Lower lobe of right lung (tissue), 2 donors: ENCODE data around the gene H2BK1. TPM values are rescaled to one million over a fixed set of nuclear protein-coding genes. Genes with fewer than 3 reads are reported as not detected.

Experiments used
- ATAC-seq, 2 donors: fragments of 200-7000 bp; cut with Tn5 transposase; one replicate each; pipeline ENCODE4 v1.9.1; 2020 to 2022; ENCODE audit warnings: mild to moderate bottlenecking in 2 of 2, moderate library complexity in 2 of 2
- DNase-seq: peaks from one replicate; pipeline ENCODE4 v3.0.0-alpha.2; 2020
- H3K27ac ChIP-seq: fragments of 200-600 bp; one replicate; pipeline ENCODE4 v1.8.0; 2022
- H3K27me3 ChIP-seq: fragments of 200-600 bp; one replicate; pipeline ENCODE4 v1.8.0; 2022; ENCODE audit warnings: low read depth
- H3K36me3 ChIP-seq: fragments of 200-600 bp; one replicate; pipeline ENCODE4 v1.8.0; 2022; ENCODE audit warnings: mild to moderate bottlenecking
- H3K4me1 ChIP-seq: fragments of 200-600 bp; one replicate; pipeline ENCODE4 v1.8.0; 2022
- H3K4me3 ChIP-seq: fragments of 200-600 bp; one replicate; pipeline ENCODE4 v1.8.0; 2022; ENCODE audit warnings: mild to moderate bottlenecking
- H3K9me3 ChIP-seq: fragments of 200-600 bp; one replicate; pipeline ENCODE4 v1.8.0; 2022
- CTCF ChIP-seq: fragments of 200-600 bp; IDR thresholded peaks from one replicate; pipeline ENCODE4 v1.8.0; 2022; ENCODE audit warnings: antibody characterized with exemption, mild to moderate bottlenecking
- intact Hi-C: fragments of 100-400 bp; cut with DNase I; formaldehyde crosslinking; loops from one replicate; pipeline ENCODE4 v1.11.0; 2022
- total RNA-seq: library from RNA; stranded (reverse); fragmentation: NEBNext Ultra II Directional; extraction: Animal tissue kit (Norgen Biotek cat#: 25700); gene quantifications from one replicate; pipeline ENCODE4 v1.2.1, GENCODE V29; 2021
- donor health status: DM: no; HTN: yes; CAD: no; lungs with severe emphysema.

Gene H2BK1
- total RNA-seq, 1 donor from 2014 or later = not detected

- peaks cover 50% of the 10 kb centered on the region for H3K36me3 ChIP-seq
Measured at GRCh38 chr7:151241755-151242096, 31.4 kb upstream of the H2BK1 start.

GRCh38 chr7:151240942-151241754 lies 30.9 kb upstream of the H2BK1 start:
- Histone ChIP-seq H3K4me1 (peaks cover 32% of the 10 kb centered on the region), H3K27ac (no peak overlapping the region), H3K36me3 (peaks cover 56% of the 10 kb centered on the region), H3K9me3 (no peaks in the 10 kb centered on the region), H3K4me3 (no peak overlapping the region), H3K27me3 (peaks cover 13% of the 10 kb centered on the region)
- intact Hi-C loops = loop anchor here (5.0 kb wide), 1 partner anchor 61 kb away; no protein-coding TSS in a partner anchor
- no peak for DNase-seq
- no peak for ATAC-seq
- no peak for TF ChIP-seq CTCF

More at GRCh38 chr7:151241755-151242096, 31.4 kb upstream of the H2BK1 start:
- no peaks in the 10 kb centered on the region for H3K9me3 ChIP-seq
- peaks cover 13% of the 10 kb centered on the region for H3K27me3 ChIP-seq
- no peak overlapping the region for H3K27ac ChIP-seq
- H3K4me3 ChIP-seq = no peak overlapping the region
- ATAC-seq (no peak), DNase-seq (no peak)
- intact Hi-C loops = loop anchor here (5.0 kb wide), 1 partner anchor 61 kb away; no protein-coding TSS in a partner anchor
- TF ChIP-seq CTCF = no peak
- peaks cover 36% of the 10 kb centered on the region for H3K4me1 ChIP-seq

- DNase-seq = no peak
Measured at GRCh38 chr7:151240536-151240935, 30.2 kb upstream of the H2BK1 start.

GRCh38 chr7:151239837-151240459 lies 29.7 kb upstream of the H2BK1 start:
- no peak for ATAC-seq
- Histone ChIP-seq H3K27ac (no peak overlapping the region), H3K4me3 (no peak overlapping the region), H3K4me1 (peaks cover 20% of the 10 kb centered on the region), H3K36me3 (peaks cover 68% of the 10 kb centered on the region), H3K27me3 (peaks cover 5% of the 10 kb centered on the region), H3K9me3 (no peaks in the 10 kb centered on the region)
- TF ChIP-seq CTCF = no peak
- no peak for DNase-seq
- intact Hi-C loops = loop anchor here (5.0 kb wide), 1 partner anchor 62 kb away; no protein-coding TSS in a partner anchor

More at GRCh38 chr7:151240536-151240935, 30.2 kb upstream of the H2BK1 start:
- Histone ChIP-seq H3K27me3 (peaks cover 11% of the 10 kb centered on the region), H3K4me3 (no peak overlapping the region), H3K9me3 (no peaks in the 10 kb centered on the region), H3K27ac (no peak overlapping the region), H3K4me1 (peaks cover 26% of the 10 kb centered on the region), H3K36me3 (peaks cover 62% of the 10 kb centered on the region)
- intact Hi-C loops = loop anchor here (5.0 kb wide), 1 partner anchor 62 kb away; no protein-coding TSS in a partner anchor
- TF ChIP-seq CTCF = no peak
- ATAC-seq = no peak

- H3K9me3 ChIP-seq = no peaks in the 10 kb centered on the region
- peaks cover 73% of the 10 kb centered on the region for H3K36me3 ChIP-seq
- H3K27ac ChIP-seq = no peak overlapping the region
- TF ChIP-seq CTCF = no peak
- no peak for ATAC-seq
- intact Hi-C loops = no loop called here
- H3K4me1 ChIP-seq = peaks cover 15% of the 10 kb centered on the region
- no peaks in the 10 kb centered on the region for H3K27me3 ChIP-seq
- DNase-seq = no peak
- no peak overlapping the region for H3K4me3 ChIP-seq
Measured at GRCh38 chr7:151238924-151239836, 28.9 kb upstream of the H2BK1 start.
